Keratinocyte (primary cell): ENCODE measurements around the gene ZNF568. TPM values are rescaled to one million over a fixed set of nuclear protein-coding genes. Genes with fewer than 3 reads are reported as not detected.

Source experiments
- DNase-seq: peaks from one replicate; pipeline ENCODE4 v3.0.0-alpha.2; 2011; ENCODE audit warnings: low read depth, missing footprints, low spot score
- FAIRE-seq: peaks from 2 replicates; lab custom pipeline; 2011; peaks lifted over from hg19 to GRCh38; lab: Jason Lieb, UNC
- H2AFZ ChIP-seq: 2 replicates; pipeline ENCODE4 v1.6.0; 2012; ENCODE audit warnings: low read length, control low read depth, inconsistent platforms; ENCODE audit not compliant: control insufficient read depth
- H3K27ac ChIP-seq: 2 replicates; pipeline ENCODE4 v1.5.1; 2011; ENCODE audit warnings: low read length; ENCODE audit not compliant: control insufficient read depth, insufficient read depth
- H3K27me3 ChIP-seq: 3 replicates; pipeline ENCODE4 v1.6.0; 2011; ENCODE audit warnings: low read length; ENCODE audit not compliant: control insufficient read depth, insufficient read depth; ENCODE audit errors: extremely low read depth
- H3K36me3 ChIP-seq, 2 experiments: 2 replicates in 1 of 2; 3 replicates in 1 of 2; pipeline ENCODE4 v1.5.1; 2011; ENCODE audit warnings: low read length in 2 of 2, mild to moderate bottlenecking in 1 of 2; ENCODE audit not compliant: control insufficient read depth in 2 of 2, insufficient read depth in 2 of 2; ENCODE audit errors: extremely low read depth in 1 of 2
- H3K4me1 ChIP-seq: 3 replicates; pipeline ENCODE4 v1.5.1; 2011; ENCODE audit warnings: low read length; ENCODE audit not compliant: control insufficient read depth, insufficient read depth; ENCODE audit errors: extremely low read depth
- H3K4me2 ChIP-seq: 3 replicates; pipeline ENCODE4 v1.6.0; 2011; ENCODE audit warnings: low read depth, low read length; ENCODE audit not compliant: control insufficient read depth, insufficient read depth; ENCODE audit errors: extremely low read depth
- H3K4me3 ChIP-seq, 3 experiments: fragments of 200-600 bp in 1 of 3; sonication (generic) in 1 of 3; 2 replicates in 2 of 3; 3 replicates in 1 of 3; pipeline ENCODE4 v1.5.1; 2011 to 2016; ENCODE audit warnings: low read length in 3 of 3, mild to moderate bottlenecking in 3 of 3, control low read depth in 2 of 3, inconsistent platforms in 1 of 3, low read depth in 1 of 3, mixed read lengths in 1 of 3, mixed run types in 1 of 3, moderate library complexity in 1 of 3; ENCODE audit not compliant: control insufficient read depth in 2 of 3, insufficient read depth in 2 of 3; ENCODE audit errors: extremely low read depth in 1 of 3
- H3K79me2 ChIP-seq: 2 replicates; pipeline ENCODE4 v1.6.0; 2012; ENCODE audit warnings: low read length; ENCODE audit not compliant: control insufficient read depth, insufficient read depth
- H3K9ac ChIP-seq: 3 replicates; pipeline ENCODE4 v1.6.0; 2011; ENCODE audit warnings: low read length; ENCODE audit not compliant: control insufficient read depth, insufficient read depth; ENCODE audit errors: extremely low read depth
- H3K9me1 ChIP-seq: 3 replicates; pipeline ENCODE4 v1.6.0; 2011; ENCODE audit warnings: low read length; ENCODE audit not compliant: control insufficient read depth, insufficient read depth; ENCODE audit errors: extremely low read depth
- H3K9me3 ChIP-seq: 2 replicates; pipeline ENCODE4 v1.5.1; 2012; ENCODE audit warnings: low read depth, low read length; ENCODE audit not compliant: control insufficient read depth
- H4K20me1 ChIP-seq: 3 replicates; pipeline ENCODE4 v1.6.0; 2011; ENCODE audit warnings: low read length; ENCODE audit not compliant: control insufficient read depth, insufficient read depth; ENCODE audit errors: extremely low read depth
- CTCF ChIP-seq, 3 experiments: IDR thresholded peaks in 1 of 3; conservative IDR thresholded peaks in 1 of 3; optimal IDR thresholded peaks in 1 of 3; 2 replicates in 2 of 3; 3 replicates in 1 of 3; pipeline versions ENCODE3 to v1.5.1; 2011; ENCODE audit warnings: low read length in 3 of 3, mild to moderate bottlenecking in 3 of 3, moderate library complexity in 2 of 3, control low read depth in 1 of 3, inconsistent platforms in 1 of 3; ENCODE audit not compliant: insufficient read depth in 2 of 3; ENCODE audit errors: extremely low read depth in 1 of 3
- EZH2 ChIP-seq: IDR thresholded peaks from one replicate; pipeline ENCODE4 v1.6.1; 2012; ENCODE audit warnings: inconsistent platforms, mild to moderate bottlenecking, low read length, moderate library complexity
- dilution Hi-C: fragments of 300-500 bp; cut with MboI; formaldehyde crosslinking; loops from one replicate; pipeline ENCODE4 v1.7.0; 2020; ENCODE audit warnings: low sequenced_read_pairs; ENCODE audit not compliant: extremely low pct_ligation_motif_present
- polyA plus RNA-seq, 5 experiments: library from polyadenylated mRNA; depleted of rRNA in 3 of 5; stranded (reverse) in 3 of 5; stranded (forward) in 1 of 5; unstranded in 1 of 5; fragments of >200 nt; gene quantifications; 1 replicate in 1 of 5; 2 replicates in 3 of 5; 3 replicates in 1 of 5; pipeline versions ENCODE4 v1.2.1 to v1.2.3, GENCODE V29; 2011 to 2012; ENCODE audit warnings: missing spikeins in 2 of 5, low read depth in 1 of 5, low replicate concordance in 1 of 5

ZNF568 gene
- polyA plus RNA-seq, 1 donor (not counting 4 experiments of a cell fraction or from before 2014, with no cell fraction given): 4.1 TPM

GRCh38 chr19:36972571-36972970, 56.4 kb downstream of the ZNF568 start:
- Histone ChIP-seq H3K4me3 (peak overlapping the region; percentile 74 to 83 (median 78)), H3K79me2 (no peaks in the 10 kb centered on the region), H3K27ac (no peak overlapping the region), H3K9me1 (no peaks in the 10 kb centered on the region), H3K4me1 (peaks cover 3% of the 10 kb centered on the region), H2AFZ (peak overlapping the region; percentile 94), H3K9ac (peak overlapping the region; percentile 50), H3K27me3 (no peaks in the 10 kb centered on the region), H4K20me1 (no peaks in the 10 kb centered on the region), H3K9me3 (no peaks in the 10 kb centered on the region), H3K4me2 (peak overlapping the region; percentile 76), H3K36me3 (no peaks in the 10 kb centered on the region)
- DNase-seq (no peak), FAIRE-seq (no peak)
- no peak for TF ChIP-seq CTCF (optimal IDR thresholded peaks at IDR 0.05 in 1 of 3, IDR thresholded peaks at IDR 0.05 in 1 of 3, conservative IDR thresholded peaks at IDR 0.05 in 1 of 3; ENCODE audit: extremely low read depth in 1 of 3, insufficient read depth in 2 of 3, low read length in 3 of 3)
- no peak for TF ChIP-seq EZH2
- dilution Hi-C loops: no loop called here

GRCh38 chr19:36973021-36973843, 57.1 kb downstream of the ZNF568 start:
- H3K9ac ChIP-seq: peak overlapping the region; percentile 50
- TF ChIP-seq CTCF (optimal IDR thresholded peaks at IDR 0.05 in 1 of 3, IDR thresholded peaks at IDR 0.05 in 1 of 3, conservative IDR thresholded peaks at IDR 0.05 in 1 of 3; ENCODE audit: extremely low read depth in 1 of 3, insufficient read depth in 2 of 3, low read length in 3 of 3) (peak; percentile 87 to 94 (median 91)), EZH2 (no peak)
- no peak overlapping the region for H3K27ac ChIP-seq
- H3K4me2 ChIP-seq: peak overlapping the region; percentile 76
- no peak for FAIRE-seq
- peak overlapping the region; percentile 74 to 83 (median 78) for H3K4me3 ChIP-seq
- no peaks in the 10 kb centered on the region for H3K9me1 ChIP-seq
- no peaks in the 10 kb centered on the region for H3K27me3 ChIP-seq
- no peaks in the 10 kb centered on the region for H3K9me3 ChIP-seq
- dilution Hi-C loops: no loop called here
- peak; percentile 7 for DNase-seq
- H3K79me2 ChIP-seq: no peaks in the 10 kb centered on the region
- H3K36me3 ChIP-seq: no peaks in the 10 kb centered on the region
- peak overlapping the region; percentile 94 for H2AFZ ChIP-seq
- H3K4me1 ChIP-seq: peaks cover 3% of the 10 kb centered on the region
- no peaks in the 10 kb centered on the region for H4K20me1 ChIP-seq
